Measurements from ENCODE around the gene FMNL2. TPM values are rescaled to one million over a fixed set of nuclear protein-coding genes. Genes with fewer than 3 reads are reported as not detected.

FMNL2 gene
- total RNA-seq, 3 donors from 2014 or later (not counting 1 experiment from before 2014, with no cell fraction given), result 0.34 to 3.0 (median 0.78) TPM

DNA sequence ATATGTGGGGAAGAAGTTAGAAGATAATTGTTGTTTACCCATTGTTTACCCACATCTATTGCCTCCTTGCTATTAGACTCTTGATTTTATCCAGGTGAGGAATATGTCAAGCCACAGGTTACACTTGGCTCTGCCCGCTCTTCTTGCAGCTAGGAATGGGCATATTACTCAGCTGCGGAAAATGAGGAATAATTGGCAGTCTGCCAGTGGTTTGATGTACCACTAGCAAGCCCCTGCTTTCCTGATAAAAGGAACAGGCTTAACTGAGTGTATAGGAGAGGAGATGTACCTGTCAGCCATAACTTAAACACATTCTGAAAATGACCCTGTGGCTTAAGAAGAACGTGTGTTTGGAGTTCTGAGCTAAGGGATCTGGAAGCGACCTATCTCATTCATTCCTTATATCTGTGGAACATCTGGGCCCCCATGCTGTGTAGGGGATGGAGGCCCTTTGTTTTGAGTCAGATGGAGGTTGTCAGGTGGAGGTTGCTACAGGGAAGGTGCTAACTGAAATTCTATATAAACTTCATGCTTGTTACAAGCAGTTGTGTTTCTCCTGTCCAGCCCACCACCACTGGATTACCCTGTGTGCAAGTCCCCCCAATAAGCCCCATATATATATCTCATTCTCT is 4.6 kb upstream of the FMNL2 start:
- Mint-ChIP-seq H3K27ac (no peak overlapping the region), H3K9me3 (no peaks in the 10 kb centered on the region), H3K4me3 (no peak overlapping the region), H3K36me3 (no peaks in the 10 kb centered on the region), H3K4me1 (peaks cover 0 to 9% of the 10 kb centered on the region in 2 donors), H3K27me3 (ENCODE audit: low read depth in 2 of 2) (peaks cover 30 to 34% of the 10 kb centered on the region in 2 donors)
- Histone ChIP-seq H3K27ac (ENCODE audit: low read length) (no peak overlapping the region), H3K4me1 (ENCODE audit: control insufficient read depth, insufficient read depth, low read length) (no peaks in the 10 kb centered on the region), H3K27me3 (ENCODE audit: control insufficient read depth, insufficient read depth, low read length) (peaks cover 2% of the 10 kb centered on the region), H3K4me3 (ENCODE audit: low read length) (no peak overlapping the region), H3K9me3 (ENCODE audit: control insufficient read depth, insufficient read depth, low read length) (no peaks in the 10 kb centered on the region), H3K36me3 (ENCODE audit: control insufficient read depth, insufficient read depth, low read length) (no peaks in the 10 kb centered on the region)
- no peak for DNase-seq
- ATAC-seq, result no peak
- TF ChIP-seq, protein P1, sequence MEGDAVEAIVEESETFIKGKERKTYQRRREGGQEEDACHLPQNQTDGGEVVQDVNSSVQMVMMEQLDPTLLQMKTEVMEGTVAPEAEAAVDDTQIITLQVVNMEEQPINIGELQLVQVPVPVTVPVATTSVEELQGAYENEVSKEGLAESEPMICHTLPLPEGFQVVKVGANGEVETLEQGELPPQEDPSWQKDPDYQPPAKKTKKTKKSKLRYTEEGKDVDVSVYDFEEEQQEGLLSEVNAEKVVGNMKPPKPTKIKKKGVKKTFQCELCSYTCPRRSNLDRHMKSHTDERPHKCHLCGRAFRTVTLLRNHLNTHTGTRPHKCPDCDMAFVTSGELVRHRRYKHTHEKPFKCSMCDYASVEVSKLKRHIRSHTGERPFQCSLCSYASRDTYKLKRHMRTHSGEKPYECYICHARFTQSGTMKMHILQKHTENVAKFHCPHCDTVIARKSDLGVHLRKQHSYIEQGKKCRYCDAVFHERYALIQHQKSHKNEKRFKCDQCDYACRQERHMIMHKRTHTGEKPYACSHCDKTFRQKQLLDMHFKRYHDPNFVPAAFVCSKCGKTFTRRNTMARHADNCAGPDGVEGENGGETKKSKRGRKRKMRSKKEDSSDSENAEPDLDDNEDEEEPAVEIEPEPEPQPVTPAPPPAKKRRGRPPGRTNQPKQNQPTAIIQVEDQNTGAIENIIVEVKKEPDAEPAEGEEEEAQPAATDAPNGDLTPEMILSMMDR (IDR thresholded peaks at IDR 0.05), result no peak
- 85% methylated on average over 2 of the region's 4 CpGs for WGBS (ENCODE audit: insufficient coverage)
- intact Hi-C loops (cut with micrococcal nuclease), result no loop called here

DNA sequence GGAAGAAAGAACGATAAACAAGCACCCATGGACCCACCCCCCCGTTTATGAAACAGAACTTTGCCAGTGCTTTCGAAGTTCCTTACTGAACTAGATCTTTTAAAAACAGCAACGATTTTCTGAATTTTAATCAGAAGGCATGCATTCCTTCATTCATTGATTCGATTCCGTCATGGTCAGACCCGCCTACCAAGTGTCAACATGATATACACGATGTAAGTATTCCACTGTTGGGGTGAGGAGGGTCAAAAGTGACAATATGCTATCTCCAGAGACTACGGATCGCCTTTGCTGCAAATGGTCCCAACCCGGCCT is 316 bp upstream of the FMNL2 start:
- Mint-ChIP-seq H3K9me3 (no peaks in the 10 kb centered on the region), H3K4me3 (peak overlapping the region; percentile 87), H3K36me3 (no peaks in the 10 kb centered on the region), H3K4me1 (peaks cover 7 to 19% of the 10 kb centered on the region in 2 donors), H3K27ac (no peak overlapping the region), H3K27me3 (ENCODE audit: low read depth in 2 of 2) (peaks cover 43 to 46% of the 10 kb centered on the region in 2 donors)
- peaks cover 10% of the 10 kb centered on the region for H3K4me1 ChIP-seq (ENCODE audit: control insufficient read depth, insufficient read depth, low read length)
- 7% methylated on average over 10 of the region's 11 CpGs for WGBS (ENCODE audit: insufficient coverage)
- DNase-seq, result no peak
- H3K36me3 ChIP-seq (ENCODE audit: control insufficient read depth, insufficient read depth, low read length), result no peaks in the 10 kb centered on the region
- peaks cover 8% of the 10 kb centered on the region for H3K27me3 ChIP-seq (ENCODE audit: control insufficient read depth, insufficient read depth, low read length)
- intact Hi-C loops (cut with micrococcal nuclease), result no loop called here
- ATAC-seq, result no peak
- TF ChIP-seq, protein P1 (IDR thresholded peaks at IDR 0.05), result no peak
- no peaks in the 10 kb centered on the region for H3K9me3 ChIP-seq (ENCODE audit: control insufficient read depth, insufficient read depth, low read length)
- H3K4me3 ChIP-seq (ENCODE audit: low read length), result peak overlapping the region; percentile 32
- H3K27ac ChIP-seq (ENCODE audit: low read length), result no peak overlapping the region

DNA sequence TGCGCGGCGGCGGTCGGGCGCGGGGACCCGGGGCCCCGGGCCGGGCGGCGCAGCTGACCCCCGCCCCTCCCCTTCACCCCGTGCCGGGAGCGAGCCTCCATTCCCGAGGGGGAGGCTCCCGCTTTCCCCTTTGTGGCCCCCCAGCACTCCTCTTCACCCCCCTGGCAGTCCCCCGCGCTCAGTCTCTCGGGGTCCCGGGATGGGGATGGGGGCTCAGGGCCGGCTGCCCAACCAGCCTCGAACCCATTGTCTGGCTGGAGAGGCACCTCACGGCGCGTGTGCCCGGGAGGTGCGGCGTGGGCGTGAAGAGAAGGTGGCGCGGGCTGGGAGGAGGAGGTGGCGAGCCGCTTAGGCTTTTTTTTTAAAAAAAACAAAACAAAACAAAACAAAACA is 748 bp downstream of the FMNL2 start:
- H3K4me1 Mint-ChIP-seq, result peaks cover 7 to 19% of the 10 kb centered on the region in 2 donors
- peaks cover 43 to 45% of the 10 kb centered on the region in 2 donors for H3K27me3 Mint-ChIP-seq (ENCODE audit: low read depth in 2 of 2)
- intact Hi-C loops (cut with micrococcal nuclease), result no loop called here
- under 1% methylated on average over 28 of the region's 35 CpGs for WGBS (ENCODE audit: insufficient coverage)
- no peaks in the 10 kb centered on the region for H3K36me3 ChIP-seq (ENCODE audit: control insufficient read depth, insufficient read depth, low read length)
- ATAC-seq (peak in 1 of 3 donors; percentile 8), DNase-seq (no peak)
- TF ChIP-seq, protein P1 (IDR thresholded peaks at IDR 0.05), result no peak
- no peak overlapping the region for H3K4me3 ChIP-seq (ENCODE audit: low read length)
- H3K27ac ChIP-seq (ENCODE audit: low read length), result no peak overlapping the region
- peaks cover 10% of the 10 kb centered on the region for H3K4me1 ChIP-seq (ENCODE audit: control insufficient read depth, insufficient read depth, low read length)
- H3K9me3 Mint-ChIP-seq, result no peaks in the 10 kb centered on the region
- H3K27ac Mint-ChIP-seq, result no peak overlapping the region
- H3K36me3 Mint-ChIP-seq, result no peaks in the 10 kb centered on the region
- H3K9me3 ChIP-seq (ENCODE audit: control insufficient read depth, insufficient read depth, low read length), result no peaks in the 10 kb centered on the region
- no peak overlapping the region for H3K4me3 Mint-ChIP-seq
- peaks cover 8% of the 10 kb centered on the region for H3K27me3 ChIP-seq (ENCODE audit: control insufficient read depth, insufficient read depth, low read length)

Measured in natural killer cell (primary cell).